Thyroid gland (tissue), 4 donors: ENCODE measurements around the gene USP34.

Source experiments
- CTCF ChIP-seq, 6 experiments: fragments of 200-600 bp in 3 of 6; fragments of 450-650 bp in 3 of 6; sonication (generic) in 3 of 6; IDR thresholded peaks; one replicate each; pipeline ENCODE4 v1.5.1; 2016 to 2019; ENCODE audit warnings: antibody characterized with exemption in 6 of 6, mild to moderate bottlenecking in 2 of 6, inconsistent platforms in 1 of 6, moderate library complexity in 1 of 6
- POLR2A ChIP-seq, 2 donors: fragments of 450-650 bp; IDR thresholded peaks; one replicate each; pipeline ENCODE4 v1.6.1; 2017; ENCODE audit warnings: antibody characterized with exemption in 2 of 2, mild to moderate bottlenecking in 2 of 2, moderate library complexity in 1 of 2

GRCh38 chr2:61249521-61250071 is 221.3 kb downstream of the USP34 start:
- TF ChIP-seq CTCF (IDR thresholded peaks at IDR 0.05) (no peak), POLR2A (IDR thresholded peaks at IDR 0.05) (no peak)
